H54 (cell line): ENCODE results near the gene AGAP1.

ENCODE experiments used
- DNase-seq: peaks from one replicate; pipeline ENCODE4 v3.0.0; 2011; ENCODE audit warnings: low spot score, mixed read lengths; ENCODE audit not compliant: insufficient read length
- FAIRE-seq: peaks from 3 replicates; lab custom pipeline; 2011; peaks lifted over from hg19 to GRCh38; lab: Jason Lieb, UNC
- POLR2A ChIP-seq: IDR thresholded peaks from 2 replicates; pipeline ENCODE4 v1.6.1; 2011; ENCODE audit warnings: low read depth, mild to moderate bottlenecking, low read length

Gene AGAP1

DNA sequence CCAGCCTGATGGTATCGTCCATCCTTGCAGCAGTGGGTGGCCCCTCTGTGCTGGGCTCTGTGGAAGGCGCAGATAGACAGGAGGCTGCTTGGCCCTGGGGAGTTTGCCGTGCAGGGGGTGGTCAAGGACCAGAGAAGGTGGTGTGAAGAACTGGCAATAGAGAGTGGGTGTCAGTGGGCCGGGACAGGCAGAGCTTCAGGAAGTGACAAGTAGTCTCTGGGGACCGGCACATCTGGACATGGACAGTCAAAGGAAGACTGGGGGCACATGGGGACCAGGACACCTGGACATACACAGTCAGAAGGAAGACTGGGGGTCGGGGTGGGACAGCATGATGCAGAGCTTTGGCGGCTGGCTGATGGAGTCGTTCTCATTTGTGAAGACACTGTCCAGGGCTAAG, 335.9 kb downstream of the AGAP1 start:
- DNase-seq (no peak), FAIRE-seq (no peak)
- TF ChIP-seq POLR2A = no peak

DNA sequence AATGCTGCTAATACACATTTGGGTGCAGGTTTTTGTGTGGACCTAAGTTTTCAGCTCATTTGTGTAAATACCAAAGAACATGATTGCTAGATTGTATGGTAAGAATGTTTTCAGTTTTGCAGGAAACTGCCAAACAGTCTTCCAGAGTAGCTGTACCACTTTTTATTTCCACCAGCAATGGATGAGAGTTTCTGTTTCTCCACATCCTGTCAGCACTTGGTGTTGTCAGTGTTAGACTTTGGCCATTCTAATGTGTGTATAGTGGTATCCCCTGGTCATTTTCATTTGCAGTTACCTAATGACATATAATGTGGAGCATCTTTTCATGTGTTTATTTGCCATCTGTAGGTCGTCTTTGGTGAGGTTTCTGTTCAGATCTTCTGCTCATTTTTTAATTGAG, 337.9 kb downstream of the AGAP1 start:
- FAIRE-seq (no peak), DNase-seq (no peak)
- no peak for TF ChIP-seq POLR2A

DNA sequence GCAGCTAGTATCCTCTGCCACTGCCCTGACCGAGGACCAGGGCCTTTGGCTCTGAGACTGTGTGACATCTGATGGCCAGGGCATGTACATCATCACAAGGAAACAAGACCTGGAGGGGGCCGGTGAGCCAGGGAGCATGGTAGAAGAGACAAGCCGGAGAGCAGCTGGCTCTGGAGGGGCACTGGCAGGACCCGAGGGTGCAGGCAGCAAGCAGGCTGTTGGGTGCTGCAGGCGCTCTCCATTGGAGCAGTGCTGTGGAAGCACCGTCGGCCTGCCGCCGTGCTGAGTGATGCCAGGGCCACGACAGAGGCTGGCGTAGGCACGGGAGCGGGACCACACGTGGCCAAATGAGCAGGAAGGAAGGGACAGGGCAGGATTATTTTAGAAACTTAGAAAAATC, 339.1 kb downstream of the AGAP1 start:
- DNase-seq (no peak), FAIRE-seq (no peak)
- TF ChIP-seq POLR2A = no peak

DNA sequence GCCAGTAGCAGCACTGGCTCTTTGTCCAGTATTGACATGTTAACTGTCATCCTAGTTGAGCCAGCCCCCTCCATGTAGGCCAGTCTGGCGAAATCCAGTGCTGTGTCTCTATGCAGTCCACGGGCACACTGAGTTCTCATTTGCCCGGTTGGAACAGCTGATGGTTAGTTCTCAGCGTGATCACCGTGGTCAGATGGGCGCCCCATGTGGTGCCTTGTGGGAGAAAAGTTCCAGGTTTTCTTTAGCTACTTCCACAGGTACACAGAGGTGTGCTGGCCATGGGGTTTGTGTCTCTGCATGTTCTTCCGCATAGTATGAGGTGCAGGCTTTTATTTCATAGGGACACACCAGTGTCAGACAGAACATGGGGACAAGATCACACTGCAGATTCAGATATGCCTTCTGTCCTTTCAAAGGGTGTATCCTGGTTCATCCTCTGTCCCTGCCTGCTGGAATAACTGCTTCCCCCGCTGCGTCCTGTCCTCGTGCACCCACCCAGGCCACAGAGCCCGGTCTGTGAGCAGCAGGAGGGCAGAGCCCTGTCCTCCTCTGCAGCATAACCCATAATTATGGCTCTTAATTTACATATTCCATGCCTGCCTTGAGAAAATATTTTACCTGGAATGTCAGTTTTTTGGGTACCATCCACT, 340.3 kb downstream of the AGAP1 start:
- TF ChIP-seq POLR2A = no peak
- FAIRE-seq (no peak), DNase-seq (no peak)

DNA sequence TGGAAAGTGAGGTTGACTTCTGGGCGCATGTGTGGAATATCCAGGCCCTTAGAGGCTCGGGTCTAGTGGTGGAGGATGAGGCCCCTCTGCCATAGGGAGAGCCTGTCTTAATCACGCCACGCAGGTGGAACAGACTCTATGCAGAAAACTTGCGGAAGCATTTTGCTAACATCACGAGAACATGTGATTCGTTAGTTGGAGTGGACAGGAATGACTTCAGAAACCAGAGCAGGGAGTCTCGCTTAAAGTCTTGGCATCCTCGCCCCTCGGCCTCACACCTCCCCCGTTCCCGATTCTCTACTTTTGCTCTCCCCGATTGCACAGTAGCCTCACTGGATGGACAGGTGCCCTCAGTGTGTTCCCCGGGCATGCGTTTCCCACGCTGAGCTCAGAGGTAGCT, 340.9 kb downstream of the AGAP1 start:
- no peak for DNase-seq
- TF ChIP-seq POLR2A = no peak
- FAIRE-seq = no peak

DNA sequence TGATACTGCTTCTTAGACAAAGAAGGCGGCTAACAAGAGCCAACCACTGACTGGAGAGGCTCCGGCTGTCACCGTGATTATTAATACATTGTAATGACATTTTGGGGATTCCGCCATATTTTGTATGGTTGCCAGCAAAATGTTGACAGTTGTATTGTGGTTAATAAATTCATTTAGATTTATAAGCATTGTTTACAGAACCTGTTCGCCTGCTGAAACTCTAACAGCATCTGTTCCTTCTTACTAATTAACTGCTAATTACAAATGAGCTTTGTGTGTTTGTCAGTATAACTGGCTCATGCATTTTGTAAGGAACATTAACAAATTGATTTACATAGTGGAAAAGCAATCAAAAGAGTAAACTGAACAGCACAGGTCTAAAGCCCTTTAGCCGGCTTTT, 342.0 kb downstream of the AGAP1 start:
- TF ChIP-seq POLR2A = no peak
- FAIRE-seq (no peak), DNase-seq (no peak)

DNA sequence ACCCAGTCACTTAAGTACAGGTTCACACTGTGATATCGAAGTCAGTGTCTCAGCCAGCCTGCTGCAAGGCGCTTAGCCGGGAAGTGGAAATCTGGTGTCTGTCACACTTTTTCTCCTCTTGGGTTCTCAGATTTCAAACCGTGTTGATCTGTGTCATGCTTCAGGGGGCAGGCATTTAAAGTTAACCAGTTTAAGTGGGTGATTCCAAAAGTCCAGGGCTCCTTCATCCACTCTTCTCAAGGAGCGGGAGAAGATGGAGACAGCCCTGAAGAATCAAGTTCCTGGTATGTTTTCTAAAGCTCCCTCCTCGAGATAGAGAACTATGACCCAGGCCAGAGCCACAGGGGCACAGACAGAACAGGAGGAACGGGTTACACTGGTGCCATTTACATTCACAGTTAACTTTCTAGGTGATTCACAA, 342.7 kb downstream of the AGAP1 start:
- no peak for DNase-seq
- TF ChIP-seq POLR2A = no peak
- FAIRE-seq = no peak

DNA sequence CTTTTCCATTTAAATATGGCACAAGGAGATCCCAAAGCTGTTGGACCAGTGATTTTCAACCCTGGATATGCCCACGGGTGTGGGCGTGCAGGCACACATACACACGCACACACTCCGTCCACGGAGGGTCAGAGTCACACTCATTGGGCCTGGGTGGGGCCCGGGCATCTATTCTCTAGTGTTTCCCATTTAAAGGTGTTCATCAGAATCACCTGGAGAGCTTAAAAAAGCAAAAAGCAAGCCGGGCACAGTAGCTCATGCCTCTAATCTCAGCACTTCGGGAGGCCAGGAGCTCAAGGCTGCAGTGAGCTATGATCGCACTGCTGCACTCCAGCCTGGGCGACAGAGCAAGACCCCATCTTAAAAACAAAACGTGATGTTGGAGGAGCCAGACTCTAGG, 345.4 kb downstream of the AGAP1 start:
- DNase-seq (no peak), FAIRE-seq (no peak)
- no peak for TF ChIP-seq POLR2A

DNA sequence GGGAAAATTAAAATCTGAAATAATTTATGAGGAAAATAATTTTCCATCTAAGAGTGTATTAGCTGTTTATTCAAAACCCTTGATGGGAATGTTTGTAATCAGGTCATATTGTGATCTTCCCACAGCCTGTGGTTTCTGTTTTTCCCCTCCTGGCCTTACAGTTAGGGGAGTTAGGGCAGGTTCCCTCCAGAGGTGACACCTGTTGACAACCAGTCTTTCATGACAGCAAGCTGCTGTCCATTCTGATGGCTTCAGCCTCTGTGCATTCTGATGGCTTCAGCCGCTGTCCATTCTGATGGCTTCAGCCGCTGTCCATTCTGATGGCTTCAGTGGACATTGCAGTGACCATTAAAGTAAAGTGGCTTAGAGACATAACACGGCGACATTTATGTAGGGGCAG, 346.1 kb downstream of the AGAP1 start:
- FAIRE-seq (no peak), DNase-seq (no peak)
- no peak for TF ChIP-seq POLR2A

DNA sequence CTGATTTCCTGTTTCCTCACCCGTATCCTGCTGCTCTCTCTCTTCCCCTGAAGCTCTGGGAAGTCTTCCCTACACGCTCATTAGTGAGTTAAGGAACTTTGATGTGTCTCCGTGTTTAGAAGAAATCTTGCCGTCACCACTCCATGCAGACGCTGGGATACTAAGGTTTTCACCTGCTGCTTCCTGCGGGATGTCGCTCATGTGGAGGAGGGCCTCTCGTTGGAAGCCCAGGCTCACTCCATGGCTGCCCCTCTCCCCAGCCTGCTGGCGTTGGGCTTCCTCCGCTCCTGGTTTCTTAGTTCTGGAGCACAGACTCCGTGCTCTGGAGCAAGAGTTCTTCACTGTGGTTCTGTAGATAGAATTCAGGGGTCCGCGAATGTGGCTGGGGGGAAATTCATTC, 348.0 kb downstream of the AGAP1 start:
- no peak for TF ChIP-seq POLR2A
- DNase-seq (no peak), FAIRE-seq (no peak)

DNA sequence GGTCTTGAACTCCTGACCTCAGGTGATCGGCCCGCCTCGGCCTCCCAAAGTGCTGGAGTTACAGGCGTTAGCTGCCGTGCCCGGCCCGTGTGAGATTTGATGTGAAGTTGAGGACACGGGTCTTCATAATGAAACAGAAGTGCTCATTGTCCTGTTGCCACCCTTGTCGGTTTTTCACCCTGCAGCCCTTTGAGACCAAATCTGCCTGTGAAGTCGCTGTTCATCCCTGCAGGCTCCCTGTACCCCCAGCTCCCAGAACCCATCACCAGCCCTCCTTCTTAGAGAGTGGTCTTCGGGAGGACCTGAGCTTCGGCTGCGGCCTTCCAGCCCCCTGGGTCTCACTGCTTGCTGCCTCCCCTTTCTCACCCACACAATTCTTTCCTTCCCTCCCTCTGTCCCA, 349.1 kb downstream of the AGAP1 start:
- no peak for DNase-seq
- FAIRE-seq = no peak
- TF ChIP-seq POLR2A = no peak

DNA sequence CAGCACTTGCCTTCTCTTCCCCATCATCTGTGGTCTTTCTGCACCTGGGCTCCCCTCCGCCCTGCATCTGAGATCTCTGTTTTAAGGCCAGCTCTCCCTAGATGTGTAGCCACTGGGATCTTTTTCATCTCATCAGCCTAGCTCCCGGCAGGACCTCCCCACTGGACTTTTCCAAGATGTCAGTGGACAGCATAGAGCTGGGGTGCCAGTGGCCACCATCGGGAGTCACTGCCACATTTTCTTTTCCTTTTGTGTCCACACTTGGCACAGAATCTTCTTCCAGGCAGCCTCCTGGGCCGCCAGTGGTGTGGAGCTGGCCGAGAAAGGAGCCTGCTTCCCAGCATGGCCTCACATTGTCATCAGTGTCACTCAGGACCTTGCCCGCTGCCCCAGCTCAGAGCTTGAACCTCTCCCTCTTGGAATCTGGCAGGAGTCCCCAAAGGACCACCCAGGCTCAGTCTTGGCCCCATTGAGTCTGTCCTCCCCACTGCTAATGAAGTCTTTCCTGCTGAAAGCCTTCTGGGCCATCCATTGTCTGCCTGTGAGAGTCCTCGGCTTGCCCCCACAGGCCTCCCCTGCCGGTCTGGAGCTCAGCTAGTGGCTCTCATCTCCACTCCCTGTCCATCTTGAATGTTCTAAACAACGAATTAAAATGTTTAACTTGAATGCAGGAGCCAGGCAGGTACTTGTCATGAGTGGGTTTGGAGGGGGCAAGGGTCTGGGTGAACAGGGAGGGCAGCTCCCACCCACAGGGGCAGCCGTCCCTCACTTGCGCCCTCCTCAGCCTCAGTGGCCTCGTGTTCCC, 349.9 kb downstream of the AGAP1 start:
- no peak for TF ChIP-seq POLR2A
- FAIRE-seq (no peak), DNase-seq (no peak)

DNA sequence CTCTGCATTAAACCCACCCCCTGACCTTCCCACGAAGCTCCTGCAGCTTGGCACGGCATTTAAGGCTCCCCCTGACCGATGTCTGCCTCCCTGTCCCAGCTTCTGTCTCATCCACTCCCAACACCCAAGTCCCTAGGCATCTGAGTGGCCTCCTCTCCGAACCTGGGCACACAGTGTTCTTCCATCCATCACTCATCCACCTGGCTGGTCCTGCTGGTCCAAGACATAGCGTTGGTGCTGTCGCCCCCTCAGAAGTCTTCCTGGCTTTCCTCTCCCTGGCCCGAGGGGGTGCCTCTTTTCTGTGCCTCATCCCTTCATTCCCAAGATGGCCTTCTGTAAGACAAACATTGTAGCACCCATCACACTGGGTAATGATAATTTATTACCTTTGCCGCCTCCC, 350.7 kb downstream of the AGAP1 start:
- no peak for DNase-seq
- no peak for FAIRE-seq
- no peak for TF ChIP-seq POLR2A

DNA sequence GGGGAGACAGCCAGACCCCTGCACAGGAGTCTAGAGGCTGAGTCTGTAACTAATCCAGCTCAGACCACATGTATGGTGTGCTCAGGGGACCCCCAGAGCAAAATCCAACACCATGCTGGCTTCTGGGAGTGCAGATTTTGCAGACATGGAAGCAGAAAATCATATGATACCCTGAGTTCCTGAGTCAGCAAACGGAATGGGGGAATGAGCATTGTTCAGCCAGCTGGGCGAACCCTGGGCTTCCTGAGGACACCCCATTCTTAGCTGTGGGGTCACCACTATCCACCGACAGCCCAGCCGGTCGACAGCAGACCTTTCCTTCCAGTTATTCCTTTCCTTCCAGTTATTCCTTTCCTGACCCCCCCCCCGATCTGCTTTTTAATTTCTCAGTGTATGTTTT, 351.4 kb downstream of the AGAP1 start:
- TF ChIP-seq POLR2A = no peak
- no peak for DNase-seq
- FAIRE-seq = no peak

DNA sequence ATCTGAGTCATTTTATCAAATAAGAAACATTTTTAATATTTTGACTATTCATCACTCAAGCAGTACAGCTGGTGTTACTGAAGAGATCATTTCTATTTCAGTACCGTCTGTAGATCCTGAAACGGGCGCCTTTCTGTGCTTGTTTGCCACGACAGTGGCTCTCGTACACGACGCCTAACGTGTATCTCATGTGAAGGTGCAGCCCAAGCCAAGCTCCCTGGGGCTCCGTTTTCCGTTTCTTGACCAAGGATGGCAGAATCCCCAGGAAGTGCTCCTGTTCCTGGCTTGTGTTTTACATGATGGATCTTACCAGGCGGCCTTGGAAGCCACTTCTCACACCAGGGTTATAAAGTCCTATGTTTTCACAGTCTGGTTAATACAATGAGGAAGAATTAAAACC, 353.7 kb downstream of the AGAP1 start:
- no peak for DNase-seq
- TF ChIP-seq POLR2A = no peak
- no peak for FAIRE-seq
